ENCODE measurements around the gene TNMD. TPM values are rescaled to one million over a fixed set of nuclear protein-coding genes. Genes with fewer than 3 reads are reported as not detected.

The TNMD gene
- total RNA-seq, 1 donor from 2014 or later, result not detected

- Mint-ChIP-seq H3K4me3 (ENCODE audit: unreplicated experiment) (no peak overlapping the region), H3K4me1 (ENCODE audit: low read depth, unreplicated experiment) (no peaks in the 10 kb centered on the region), H3K36me3 (ENCODE audit: unreplicated experiment) (no peaks in the 10 kb centered on the region), H3K9me3 (ENCODE audit: unreplicated experiment) (no peaks in the 10 kb centered on the region), H3K27ac (ENCODE audit: unreplicated experiment) (no peak overlapping the region), H3K27me3 (ENCODE audit: unreplicated experiment) (no peaks in the 10 kb centered on the region)
- TF ChIP-seq CTCF (IDR thresholded peaks at IDR 0.05; ENCODE audit: partially characterized antibody, unreplicated experiment), result no peak
- peak; percentile 13 for DNase-seq
These were observed 38.3 kb downstream of the TNMD start for GRCh38 chrX:100623001-100623400.

- Mint-ChIP-seq H3K36me3 (ENCODE audit: unreplicated experiment) (no peaks in the 10 kb centered on the region), H3K9me3 (ENCODE audit: unreplicated experiment) (no peaks in the 10 kb centered on the region), H3K4me3 (ENCODE audit: unreplicated experiment) (no peak overlapping the region), H3K4me1 (ENCODE audit: low read depth, unreplicated experiment) (peaks cover 5% of the 10 kb centered on the region), H3K27me3 (ENCODE audit: unreplicated experiment) (no peaks in the 10 kb centered on the region), H3K27ac (ENCODE audit: unreplicated experiment) (no peak overlapping the region)
- no peak for TF ChIP-seq CTCF (IDR thresholded peaks at IDR 0.05; ENCODE audit: partially characterized antibody, unreplicated experiment)
- no peak for DNase-seq
These were observed 41.3 kb downstream of the TNMD start for GRCh38 chrX:100625985-100626491.

GRCh38 chrX:100635040-100635439, 50.3 kb downstream of the TNMD start:
- Mint-ChIP-seq H3K4me3 (ENCODE audit: unreplicated experiment) (peak overlapping the region; percentile 95), H3K27me3 (ENCODE audit: unreplicated experiment) (no peaks in the 10 kb centered on the region), H3K27ac (ENCODE audit: unreplicated experiment) (peak overlapping the region; percentile 38), H3K9me3 (ENCODE audit: unreplicated experiment) (no peaks in the 10 kb centered on the region), H3K4me1 (ENCODE audit: low read depth, unreplicated experiment) (peaks cover 6% of the 10 kb centered on the region), H3K36me3 (ENCODE audit: unreplicated experiment) (no peaks in the 10 kb centered on the region)
- no peak for TF ChIP-seq CTCF (IDR thresholded peaks at IDR 0.05; ENCODE audit: partially characterized antibody, unreplicated experiment)
- DNase-seq, result no peak

GRCh38 chrX:100635989-100636320, 51.2 kb downstream of the TNMD start:
- H3K27me3 Mint-ChIP-seq (ENCODE audit: unreplicated experiment), result no peaks in the 10 kb centered on the region
- H3K27ac Mint-ChIP-seq (ENCODE audit: unreplicated experiment), result peak overlapping the region; percentile 97
- H3K9me3 Mint-ChIP-seq (ENCODE audit: unreplicated experiment), result no peaks in the 10 kb centered on the region

More at GRCh38 chrX:100635989-100636320, 51.2 kb downstream of the TNMD start:
- Mint-ChIP-seq H3K4me3 (ENCODE audit: unreplicated experiment) (peak overlapping the region; percentile 95), H3K36me3 (ENCODE audit: unreplicated experiment) (no peaks in the 10 kb centered on the region), H3K4me1 (ENCODE audit: low read depth, unreplicated experiment) (peaks cover 6% of the 10 kb centered on the region)
- DNase-seq, result no peak
- TF ChIP-seq CTCF (IDR thresholded peaks at IDR 0.05; ENCODE audit: partially characterized antibody, unreplicated experiment), result no peak

All from glutamatergic neuron (in vitro differentiated cells).